ENCODE measurements around the gene CALHM2.

DNA sequence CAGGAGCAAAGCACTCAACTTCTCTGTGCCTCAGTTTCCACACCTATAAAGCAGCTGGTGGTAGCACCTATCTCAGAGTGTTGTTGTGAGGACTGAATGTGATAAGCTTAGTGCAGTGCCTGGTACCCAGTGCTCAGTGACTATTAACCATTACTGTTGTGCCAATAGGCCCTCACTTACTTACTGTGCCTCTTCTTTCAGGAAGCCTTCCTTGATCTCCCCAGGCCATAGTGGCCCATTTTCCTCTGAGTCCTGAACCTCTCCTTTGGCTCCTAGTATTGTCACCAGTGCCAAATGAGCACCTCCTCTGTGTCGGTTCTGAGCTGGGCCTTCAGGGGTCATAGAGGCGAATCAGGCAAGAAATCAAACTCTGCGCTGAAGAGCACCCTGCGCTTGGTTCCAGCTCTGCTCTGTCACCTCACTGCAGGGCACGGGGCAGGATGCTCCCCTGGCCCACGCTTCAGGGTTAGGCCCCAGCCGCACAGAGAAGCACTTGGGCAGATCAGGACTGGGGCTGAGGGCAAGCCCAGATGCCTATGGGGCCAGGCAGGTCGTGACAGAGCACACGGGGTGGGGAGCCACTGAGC lies 4.0 kb upstream of the CALHM2 start:
- no peak for TF ChIP-seq YY1 (IDR thresholded peaks at IDR 0.05; ENCODE audit: insufficient read depth, insufficient read length)
- TF ChIP-seq SUZ12 (IDR thresholded peaks at IDR 0.05; ENCODE audit: extremely low read depth, insufficient read depth, insufficient read length) = no peak

All from NT2/D1 (cell line).